Breast epithelium (tissue), 4 donors: ENCODE results near the gene PDCL3. TPM values are rescaled to one million over a fixed set of nuclear protein-coding genes. Genes with fewer than 3 reads are reported as not detected.

Source experiments
- DNase-seq, 2 donors: peaks; one replicate each; pipeline ENCODE4 v3.0.0-alpha.2; 2019; ENCODE audit warnings: low spot score in 2 of 2
- H3K27ac ChIP-seq, 2 donors: fragments of 200-600 bp; sonication (generic) in 1 of 2; one replicate each; pipeline ENCODE4 v1.5.1; 2016 to 2019; ENCODE audit warnings: mild to moderate bottlenecking in 1 of 2
- H3K27me3 ChIP-seq, 2 donors: fragments of 200-600 bp; sonication (generic) in 1 of 2; one replicate each; pipeline versions ENCODE4 v1.5.1 to v1.6.0; 2017 to 2019; ENCODE audit warnings: control low read depth in 1 of 2, mild to moderate bottlenecking in 1 of 2
- H3K36me3 ChIP-seq: fragments of 200-600 bp; one replicate; pipeline ENCODE4 v1.5.1; 2019
- H3K4me1 ChIP-seq, 2 donors: fragments of 200-600 bp; sonication (generic); one replicate each; pipeline ENCODE4 v1.5.1; 2016 to 2019; ENCODE audit warnings: control low read depth in 1 of 2
- H3K4me3 ChIP-seq, 3 donors: fragments of 200-600 bp; sonication (generic); 1 replicate in 2 of 3; 2 replicates in 1 of 3; pipeline ENCODE4 v1.5.1; 2016 to 2019; ENCODE audit warnings: mild to moderate bottlenecking in 3 of 3, moderate library complexity in 2 of 3
- H3K9me3 ChIP-seq, 2 donors: fragments of 200-600 bp; sonication (generic) in 1 of 2; one replicate each; pipeline ENCODE4 v1.5.1; 2016 to 2019; ENCODE audit warnings: control low read depth in 1 of 2
- POLR2A ChIP-seq: fragments of 450-650 bp; IDR thresholded peaks from one replicate; pipeline ENCODE4 v1.6.1; 2016; ENCODE audit warnings: antibody characterized with exemption, mild to moderate bottlenecking, moderate library complexity
- POLR2AphosphoS5 ChIP-seq, 3 donors: sonication (generic); formaldehyde crosslinking; IDR thresholded peaks; one replicate each; pipeline ENCODE4 v1.6.1; 2017; ENCODE audit warnings: antibody characterized with exemption in 3 of 3
- intact Hi-C: fragments of 100-400 bp; cut with DNase I; formaldehyde crosslinking; loops from one replicate; pipeline ENCODE4 v1.15.1; 2023; ENCODE audit warnings: low total_unique reads
- total RNA-seq, 3 donors: library from RNA; depleted of rRNA; stranded (reverse); fragments of >200 nt; gene quantifications; one replicate each; pipeline ENCODE4 v1.1.0, GENCODE V29; 2016
- TF ChIP-seq, protein P1 (sequence below), 3 donors: fragments of 450-650 bp; IDR thresholded peaks; one replicate each; pipeline ENCODE4 v1.5.1; 2016 to 2017; ENCODE audit warnings: antibody characterized with exemption in 3 of 3, mild to moderate bottlenecking in 3 of 3, moderate library complexity in 3 of 3

Gene PDCL3
- total RNA-seq, 3 donors from 2014 or later, result 11.3 to 17.7 (median 14.4) TPM

DNA sequence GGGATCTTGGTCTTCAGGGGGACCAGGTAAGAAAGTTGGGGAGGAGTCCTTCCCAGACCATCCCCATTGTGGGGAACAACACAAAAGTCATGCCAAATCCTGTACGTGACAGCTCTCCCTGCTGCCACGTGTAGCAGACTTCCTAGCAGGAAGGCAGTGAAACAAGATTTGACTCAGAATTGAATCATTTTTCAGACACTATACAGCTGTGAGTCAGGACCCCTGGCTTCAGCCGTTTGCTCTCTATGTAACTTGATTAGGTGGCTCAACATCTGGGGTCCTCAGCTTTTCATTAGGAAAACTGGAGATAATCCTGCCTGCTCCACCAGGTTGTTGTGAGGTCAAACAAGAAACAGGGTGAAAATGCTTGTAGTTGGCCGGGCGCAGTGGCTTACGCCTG lies 32.9 kb upstream of the PDCL3 start:
- Histone ChIP-seq H3K9me3 (no peaks in the 10 kb centered on the region), H3K4me3 (no peak overlapping the region), H3K27ac (no peak overlapping the region), H3K4me1 (no peaks in the 10 kb centered on the region), H3K36me3 (no peaks in the 10 kb centered on the region), H3K27me3 (no peaks in the 10 kb centered on the region)
- TF ChIP-seq, protein P1, sequence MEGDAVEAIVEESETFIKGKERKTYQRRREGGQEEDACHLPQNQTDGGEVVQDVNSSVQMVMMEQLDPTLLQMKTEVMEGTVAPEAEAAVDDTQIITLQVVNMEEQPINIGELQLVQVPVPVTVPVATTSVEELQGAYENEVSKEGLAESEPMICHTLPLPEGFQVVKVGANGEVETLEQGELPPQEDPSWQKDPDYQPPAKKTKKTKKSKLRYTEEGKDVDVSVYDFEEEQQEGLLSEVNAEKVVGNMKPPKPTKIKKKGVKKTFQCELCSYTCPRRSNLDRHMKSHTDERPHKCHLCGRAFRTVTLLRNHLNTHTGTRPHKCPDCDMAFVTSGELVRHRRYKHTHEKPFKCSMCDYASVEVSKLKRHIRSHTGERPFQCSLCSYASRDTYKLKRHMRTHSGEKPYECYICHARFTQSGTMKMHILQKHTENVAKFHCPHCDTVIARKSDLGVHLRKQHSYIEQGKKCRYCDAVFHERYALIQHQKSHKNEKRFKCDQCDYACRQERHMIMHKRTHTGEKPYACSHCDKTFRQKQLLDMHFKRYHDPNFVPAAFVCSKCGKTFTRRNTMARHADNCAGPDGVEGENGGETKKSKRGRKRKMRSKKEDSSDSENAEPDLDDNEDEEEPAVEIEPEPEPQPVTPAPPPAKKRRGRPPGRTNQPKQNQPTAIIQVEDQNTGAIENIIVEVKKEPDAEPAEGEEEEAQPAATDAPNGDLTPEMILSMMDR (IDR thresholded peaks at IDR 0.05), result no peak
- TF ChIP-seq POLR2A (no peak), POLR2AphosphoS5 (IDR thresholded peaks at IDR 0.05) (no peak)
- DNase-seq, result no peak
- intact Hi-C loops, result loop anchor here (5.0 kb wide), 1 partner anchor 1157 kb away; no protein-coding TSS in a partner anchor

DNA sequence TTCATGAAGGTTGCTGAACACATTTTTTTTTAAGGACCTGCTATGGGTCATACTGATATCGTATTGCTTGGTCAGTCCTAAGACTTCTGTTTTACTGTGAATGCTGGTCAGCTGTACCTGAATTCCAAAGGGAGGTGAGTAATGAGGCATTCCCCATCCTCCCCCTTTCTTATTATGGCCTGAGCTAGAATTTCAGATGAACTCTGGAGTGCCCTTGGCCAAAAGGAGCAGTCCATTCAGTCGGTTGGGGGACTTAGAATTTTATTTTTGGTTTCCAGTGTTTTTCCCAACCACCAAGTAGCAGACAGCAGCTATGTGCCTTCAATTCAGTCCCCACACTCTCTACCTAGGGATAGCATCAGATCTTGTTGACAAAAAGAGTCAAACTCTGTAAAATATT lies 26.9 kb upstream of the PDCL3 start:
- H3K27me3 ChIP-seq, result no peaks in the 10 kb centered on the region
- intact Hi-C loops, result no loop called here

DNA sequence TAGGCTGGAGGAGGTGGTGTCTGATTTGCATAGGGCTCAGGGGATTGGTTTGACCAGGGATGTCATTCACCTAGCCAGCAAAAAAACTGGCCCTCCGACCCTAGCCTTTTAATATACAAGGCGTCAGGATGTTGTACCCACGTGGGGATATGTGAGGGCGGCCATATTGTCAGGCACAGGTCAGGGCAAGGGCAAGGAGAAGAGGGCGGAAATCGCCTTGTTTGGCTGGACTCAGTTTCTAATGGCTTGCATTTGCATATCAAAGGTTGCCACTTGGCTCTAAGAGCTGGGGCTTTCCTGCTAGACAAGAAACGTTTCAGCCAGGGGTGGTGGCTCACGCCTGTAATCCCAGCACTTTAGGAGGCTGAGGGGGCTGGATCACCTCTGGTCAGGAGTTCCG lies 24.9 kb upstream of the PDCL3 start:
- no peak overlapping the region for H3K27ac ChIP-seq
- intact Hi-C loops, result no loop called here
- H3K36me3 ChIP-seq, result no peaks in the 10 kb centered on the region
- no peak for TF ChIP-seq POLR2A
- TF ChIP-seq, protein P1 (IDR thresholded peaks at IDR 0.05), result no peak
- no peak for DNase-seq
- H3K9me3 ChIP-seq, result no peaks in the 10 kb centered on the region
- H3K4me1 ChIP-seq, result no peaks in the 10 kb centered on the region
- H3K27me3 ChIP-seq, result no peaks in the 10 kb centered on the region
- no peak overlapping the region for H3K4me3 ChIP-seq

More for the DNA sequence above, 26.9 kb upstream of the PDCL3 start:
- TF ChIP-seq, protein P1 (IDR thresholded peaks at IDR 0.05), result no peak
- TF ChIP-seq POLR2A, result no peak
- TF ChIP-seq POLR2AphosphoS5 (IDR thresholded peaks at IDR 0.05), result no peak
- no peaks in the 10 kb centered on the region for H3K36me3 ChIP-seq
- no peak overlapping the region for H3K27ac ChIP-seq
- H3K9me3 ChIP-seq, result no peaks in the 10 kb centered on the region
- H3K4me3 ChIP-seq, result no peak overlapping the region
- no peak for DNase-seq
- no peaks in the 10 kb centered on the region for H3K4me1 ChIP-seq

DNA sequence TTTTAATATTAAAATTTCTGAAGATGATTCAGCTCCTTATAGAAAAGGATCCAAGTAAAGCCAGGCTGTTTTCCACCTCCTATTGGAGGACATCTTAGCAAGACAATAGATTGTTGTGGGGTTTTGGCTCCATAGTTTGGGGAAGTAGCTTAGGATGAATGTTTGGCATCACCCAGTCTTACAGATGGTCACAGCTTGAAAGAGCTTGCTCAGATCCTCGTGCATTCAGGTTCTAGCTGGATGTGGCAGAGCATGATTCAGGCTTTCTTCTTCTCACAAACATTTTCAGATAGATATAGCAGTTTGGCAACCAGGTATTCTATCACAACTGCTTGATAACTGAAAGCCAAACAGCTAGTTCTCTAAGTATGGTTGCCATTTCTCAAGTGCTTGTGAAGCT lies 23.6 kb upstream of the PDCL3 start:
- Histone ChIP-seq H3K4me1 (no peaks in the 10 kb centered on the region), H3K27me3 (no peaks in the 10 kb centered on the region), H3K36me3 (no peaks in the 10 kb centered on the region), H3K27ac (no peak overlapping the region), H3K9me3 (no peaks in the 10 kb centered on the region), H3K4me3 (no peak overlapping the region)
- no peak for TF ChIP-seq POLR2A
- TF ChIP-seq, protein P1 (IDR thresholded peaks at IDR 0.05), result no peak
- no peak for TF ChIP-seq POLR2AphosphoS5 (IDR thresholded peaks at IDR 0.05)
- DNase-seq, result no peak
- intact Hi-C loops, result no loop called here

DNA sequence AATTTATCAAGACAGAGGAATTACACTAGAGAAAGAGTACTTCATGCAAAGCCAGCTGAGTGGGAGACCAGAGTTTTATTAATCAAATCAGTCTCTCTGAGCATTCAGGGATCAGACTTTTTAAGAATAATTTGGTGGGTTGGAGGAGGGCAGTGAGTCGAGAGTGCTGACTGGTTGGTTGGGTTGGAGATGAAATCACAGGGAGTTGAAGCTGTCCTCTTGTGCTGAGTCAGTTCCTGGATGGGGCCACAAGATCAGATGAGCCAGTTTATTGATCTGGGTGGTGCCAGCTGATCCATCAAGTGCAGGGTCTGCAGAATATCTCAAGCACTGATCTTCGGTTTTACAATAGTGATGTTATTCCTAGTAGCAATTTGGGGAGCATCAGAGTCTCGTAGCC lies 21.4 kb upstream of the PDCL3 start:
- Histone ChIP-seq H3K27ac (no peak overlapping the region), H3K4me3 (no peak overlapping the region), H3K4me1 (no peaks in the 10 kb centered on the region), H3K9me3 (no peaks in the 10 kb centered on the region), H3K36me3 (no peaks in the 10 kb centered on the region), H3K27me3 (no peaks in the 10 kb centered on the region)
- intact Hi-C loops, result no loop called here
- DNase-seq, result no peak
- TF ChIP-seq, protein P1 (IDR thresholded peaks at IDR 0.05), result no peak
- no peak for TF ChIP-seq POLR2AphosphoS5 (IDR thresholded peaks at IDR 0.05)
- no peak for TF ChIP-seq POLR2A
